HepG2 (cell line): ENCODE results near the gene C18orf54. TPM values are rescaled to one million over a fixed set of nuclear protein-coding genes. Genes with fewer than 3 reads are reported as not detected.

ENCODE experiments used
- ATAC-seq: fragments of 200-7000 bp; cut with Tn5 transposase; 3 replicates; pipeline ENCODE4 v1.9.1; 2020; ENCODE audit warnings: mild to moderate bottlenecking, moderate library complexity
- BruUV-seq: library from RNA; stranded (reverse); fragments of 400-500 nt; replicated peaks from 2 replicates; lab custom pipeline; 2021; lab: Mats Ljungman, UMichigan
- CTCF ChIA-PET: fragments of 300-600 bp; formaldehyde crosslinking; extraction: SDS; loops from one replicate; lab custom pipeline; 2021; ENCODE audit warnings: low total read pairs, inconsistent platforms, low intra/inter-chr PET ratio; lab: Yijun Ruan, JAX
- POLR2A ChIA-PET: fragments of 350-600 bp; sonication (Branson Sonifier 250); formaldehyde crosslinking; loops from one replicate; lab custom pipeline; 2020; ENCODE audit warnings: antibody characterized with exemption, inconsistent platforms; lab: Yijun Ruan, JAX
- DNase-seq: peaks from one replicate; pipeline ENCODE4 v3.0.0-alpha.2; 2015; ENCODE audit warnings: low spot score
- FAIRE-seq: peaks from 3 replicates; lab custom pipeline; 2011; peaks lifted over from hg19 to GRCh38; lab: Jason Lieb, UNC
- H2AFZ ChIP-seq: one replicate; pipeline ENCODE4 v1.6.1; 2011; ENCODE audit warnings: low read length, inconsistent platforms
- H3K27ac ChIP-seq: fragments of 300-600 bp; 3 replicates; pipeline ENCODE4 v1.8.0; 2011; ENCODE audit warnings: mixed run types, mild to moderate bottlenecking, mixed read lengths, low read length, inconsistent platforms; ENCODE audit not compliant: insufficient read depth; ENCODE audit errors: extremely low read length
- H3K27me3 ChIP-seq, 2 experiments: fragments of 200-600 bp in 1 of 2; 2 replicates in 1 of 2; 3 replicates in 1 of 2; pipeline versions ENCODE4 v1.6.0 to v1.8.0; 2011; ENCODE audit warnings: low read length in 2 of 2, mild to moderate bottlenecking in 2 of 2, moderate library complexity in 2 of 2, inconsistent platforms in 1 of 2; ENCODE audit not compliant: insufficient read depth in 2 of 2, control insufficient read depth in 1 of 2
- H3K36me3 ChIP-seq, 2 experiments: fragments of 200-600 bp in 1 of 2; replicated peaks in 1 of 2; 2 replicates in 1 of 2; 3 replicates in 1 of 2; pipeline versions ENCODE4 v1.5.1 to v1.8.0; 2011; ENCODE audit warnings: low read length in 2 of 2, inconsistent platforms in 1 of 2; ENCODE audit not compliant: insufficient read depth in 2 of 2, control insufficient read depth in 1 of 2
- H3K4me1 ChIP-seq: 2 replicates; pipeline ENCODE4 v1.5.1; 2012; ENCODE audit warnings: low read length, inconsistent platforms; ENCODE audit not compliant: insufficient read depth
- H3K4me2 ChIP-seq: 2 replicates; pipeline ENCODE4 v1.6.0; 2011; ENCODE audit warnings: low read depth, low read length, inconsistent platforms
- H3K4me3 ChIP-seq, 3 experiments: fragments of 200-600 bp in 1 of 3; sonication (generic), shearing (Covaris generic) in 1 of 3; replicated peaks in 1 of 3; 2 replicates each; pipeline ENCODE4 v1.5.1; 2011 to 2016; ENCODE audit warnings: low read length in 3 of 3, inconsistent platforms in 2 of 3, low read depth in 2 of 3, mild to moderate bottlenecking in 2 of 3, control low read depth in 1 of 3, mixed read lengths in 1 of 3; ENCODE audit not compliant: insufficient read depth in 1 of 3
- H3K79me2 ChIP-seq: one replicate; pipeline ENCODE4 v1.6.1; 2011; ENCODE audit warnings: low read length, inconsistent platforms; ENCODE audit not compliant: insufficient read depth
- H3K9ac ChIP-seq: 2 replicates; pipeline ENCODE4 v1.6.0; 2011; ENCODE audit warnings: mild to moderate bottlenecking, low read depth, low read length, inconsistent platforms; ENCODE audit not compliant: insufficient read depth
- H3K9me3 ChIP-seq: 2 replicates; pipeline ENCODE4 v1.5.1; 2012; ENCODE audit warnings: mild to moderate bottlenecking, low read length
- H4K20me1 ChIP-seq: 2 replicates; pipeline ENCODE4 v1.6.0; 2011; ENCODE audit warnings: inconsistent platforms, mild to moderate bottlenecking, low read length, moderate library complexity; ENCODE audit not compliant: insufficient read depth
- EED ChIP-seq: sonication (generic); formaldehyde crosslinking; IDR thresholded peaks from 2 replicates; pipeline ENCODE4 v1.5.0; 2020; ENCODE audit warnings: mild to moderate bottlenecking, missing genetic modification reagents
- IRX3 ChIP-seq: sonication (generic); formaldehyde crosslinking; IDR thresholded peaks from 2 replicates; pipeline ENCODE4 v1.8.1; 2023; ENCODE audit warnings: mild to moderate bottlenecking, low read depth, missing genetic modification reagents, borderline replicate concordance
- MAFK ChIP-seq, 2 experiments: IDR thresholded peaks in 1 of 2; conservative IDR thresholded peaks in 1 of 2; 2 replicates each; pipeline ENCODE4 v1.6.1; 2011; ENCODE audit warnings: improper control_type of control experiment in 2 of 2, low read length in 2 of 2
- MXD4 ChIP-seq: IDR thresholded peaks from 2 replicates; pipeline ENCODE4 v1.6.1; 2016; ENCODE audit warnings: mild to moderate bottlenecking, missing biosample characterization, missing genetic modification reagents
- SNAI1 ChIP-seq: sonication (generic); formaldehyde crosslinking; IDR thresholded peaks from 2 replicates; pipeline ENCODE4 v1.5.0; 2020; ENCODE audit warnings: mild to moderate bottlenecking, missing genetic modification reagents, borderline replicate concordance
- SRY ChIP-seq: sonication (generic); formaldehyde crosslinking; IDR thresholded peaks from 2 replicates; pipeline ENCODE4 v1.8.0; 2022; ENCODE audit warnings: mild to moderate bottlenecking, missing genetic modification reagents
- TARDBP ChIP-seq: sonication (generic); formaldehyde crosslinking; IDR thresholded peaks from 2 replicates; pipeline ENCODE4 v1.8.0; 2022; ENCODE audit warnings: mild to moderate bottlenecking, missing genetic modification reagents
- TBX2 ChIP-seq: sonication (generic); formaldehyde crosslinking; IDR thresholded peaks from 2 replicates; pipeline ENCODE4 v1.5.0; 2020; ENCODE audit warnings: missing genetic modification reagents, mild to moderate bottlenecking, borderline replicate concordance
- TGIF2 ChIP-seq: IDR thresholded peaks from 2 replicates; pipeline ENCODE4 v1.6.1; 2016; ENCODE audit warnings: control low read depth, missing compliant biosample characterization
- ZBTB42 ChIP-seq: sonication (generic); formaldehyde crosslinking; IDR thresholded peaks from 2 replicates; pipeline ENCODE4 v1.5.0; 2020; ENCODE audit warnings: mild to moderate bottlenecking, missing genetic modification reagents
- ZFP36L2 ChIP-seq: sonication (generic); formaldehyde crosslinking; IDR thresholded peaks from 2 replicates; pipeline ENCODE4 v1.4.0; 2020; ENCODE audit warnings: missing genetic modification reagents
- ZNF232 ChIP-seq: sonication (generic); formaldehyde crosslinking; IDR thresholded peaks from 2 replicates; pipeline ENCODE4 v1.4.0; 2020; ENCODE audit warnings: missing genetic modification reagents, borderline replicate concordance
- ZNF468 ChIP-seq: sonication (generic); formaldehyde crosslinking; IDR thresholded peaks from 2 replicates; pipeline ENCODE4 v1.8.0; 2022; ENCODE audit warnings: mild to moderate bottlenecking, moderate library complexity, missing genetic modification reagents
- ZNF556 ChIP-seq: sonication (generic); formaldehyde crosslinking; IDR thresholded peaks from 2 replicates; pipeline ENCODE4 v1.4.0; 2020; ENCODE audit warnings: mild to moderate bottlenecking, missing genetic modification reagents, borderline replicate concordance
- ZNF720 ChIP-seq: sonication (generic); formaldehyde crosslinking; IDR thresholded peaks from 2 replicates; pipeline ENCODE4 v1.4.0; 2020; ENCODE audit warnings: missing genetic modification reagents
- ZNF879 ChIP-seq: sonication (generic); formaldehyde crosslinking; IDR thresholded peaks from 2 replicates; pipeline ENCODE4 v1.8.1; 2023; ENCODE audit warnings: missing genetic modification reagents
- WGBS: methylation state at CpG from one replicate; pipeline ENCODE4 v1.1.6; 2017; ENCODE audit warnings: low lambda C conversion rate; 5-methylcytosine and 5-hydroxymethylcytosine counted together
- in situ Hi-C: cut with HindIII; loops from 2 replicates; pipeline ENCODE4 v1.10.0; 2017; ENCODE audit warnings: low pct_unique_long_range_greater_than_20kb; ENCODE audit not compliant: extremely low pct_ligation_motif_present
- intact Hi-C: fragments of 100-400 bp; cut with micrococcal nuclease; formaldehyde crosslinking; loops from one replicate; pipeline ENCODE4 v1.10.0; 2022; ENCODE audit not compliant: unreplicated experiment
- polyA plus RNA-seq, 8 experiments: library from polyadenylated mRNA; depleted of rRNA in 3 of 8; stranded (reverse) in 7 of 8; unstranded in 1 of 8; fragments of >200 nt; fragmentation: Illumina TruSeq in 4 of 8; extraction: Trizol in 4 of 8; gene quantifications; 2 replicates each; pipeline versions ENCODE4 v1.2.1 to v1.2.3, GENCODE V29; 2011 to 2016; ENCODE audit warnings: low read depth in 4 of 8, missing spikeins in 1 of 8, mixed read lengths in 1 of 8; ENCODE audit not compliant: insufficient read depth in 1 of 8
- total RNA-seq, 5 experiments: library from RNA; depleted of rRNA; stranded (reverse); fragments of >200 nt; fragmentation: Illumina TruSeq; extraction: Trizol; gene quantifications; 2 replicates each; pipeline ENCODE4 v1.2.3, GENCODE V29; 2016; ENCODE audit warnings: low read depth in 1 of 5
- TF ChIP-seq, protein P1 (sequence below): sonication (generic); formaldehyde crosslinking; IDR thresholded peaks from 2 replicates; pipeline ENCODE4 v1.4.0; 2020; ENCODE audit warnings: mild to moderate bottlenecking, missing genetic modification reagents
- TF ChIP-seq, protein P2 (sequence below): sonication (generic); formaldehyde crosslinking; IDR thresholded peaks from 2 replicates; pipeline ENCODE4 v1.5.0; 2020; ENCODE audit warnings: mild to moderate bottlenecking, missing genetic modification reagents, borderline replicate concordance

The C18orf54 gene
- total and polyA plus RNA-seq, 2 of the 13 experiments (the other 11 are each of a cell fraction or from before 2014, with no cell fraction given): 1.8 to 2.5 TPM

DNA sequence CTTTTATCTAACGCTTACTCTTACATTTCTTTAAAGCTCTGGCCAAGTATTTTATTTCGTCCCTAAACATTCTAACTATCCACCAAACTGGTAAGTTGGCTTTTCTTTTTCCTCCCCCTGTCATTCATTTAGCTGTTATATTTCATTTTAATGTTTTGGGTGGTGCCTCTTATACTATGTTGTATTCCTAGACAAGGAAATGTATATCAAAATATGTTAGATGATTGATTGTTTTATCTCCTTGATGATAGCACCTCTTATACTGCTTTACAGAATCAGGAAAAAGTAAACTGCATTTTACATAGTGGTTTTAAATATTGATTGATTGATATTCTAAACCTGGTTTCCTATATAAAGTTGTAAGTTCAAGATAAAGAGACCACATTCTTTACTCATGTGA lies 23.9 kb downstream of the C18orf54 start:
- no peaks in the 10 kb centered on the region for H3K79me2 ChIP-seq
- no peaks in the 10 kb centered on the region for H3K27me3 ChIP-seq
- no peak overlapping the region for H3K9ac ChIP-seq
- in situ Hi-C loops: no loop called here
- H3K4me2 ChIP-seq: no peak overlapping the region
- ChIA-PET CTCF (no interaction called here), POLR2A (no interaction called here)
- WGBS: 99% methylated on average over 2 of the region's 2 CpGs
- ATAC-seq (no peak), DNase-seq (no peak), FAIRE-seq (no peak)
- no peak overlapping the region for H3K4me3 ChIP-seq
- BruUV-seq: no TSS peak
- intact Hi-C loops: loop anchor here (10.0 kb wide), 1 partner anchor 573 kb away; the partner anchor contains the start of gene CCDC68
- no peaks in the 10 kb centered on the region for H4K20me1 ChIP-seq
- no peak overlapping the region for H2AFZ ChIP-seq
- H3K9me3 ChIP-seq: no peaks in the 10 kb centered on the region
- no peaks in the 10 kb centered on the region for H3K36me3 ChIP-seq
- H3K27ac ChIP-seq: no peak overlapping the region
- peaks cover 9% of the 10 kb centered on the region; the same call in 1 of the 2 replicates for H3K4me1 ChIP-seq
- TF ChIP-seq ZNF232 (CRISPR knock-in tag) (no peak), ZNF468 (CRISPR knock-in tag) (no peak), TBX2 (CRISPR knock-in tag) (no peak), ZNF720 (no peak), IRX3 (no peak), SNAI1 (CRISPR knock-in tag) (no peak), EED (CRISPR knock-in tag) (no peak), ZNF879 (no peak), MAFK (conservative IDR thresholded peaks at IDR 0.05 in 1 of 2, IDR thresholded peaks at IDR 0.05 in 1 of 2; ENCODE audit: low read length in 2 of 2) (no peak), ZBTB42 (CRISPR knock-in tag) (no peak), TARDBP (CRISPR knock-in tag) (no peak), TGIF2 (CRISPR knock-in tag) (no peak), ZFP36L2 (CRISPR knock-in tag) (no peak), ZNF556 (CRISPR knock-in tag) (no peak), SRY (CRISPR knock-in tag) (no peak), MXD4 (CRISPR knock-in tag) (no peak)
- TF ChIP-seq, protein P1, sequence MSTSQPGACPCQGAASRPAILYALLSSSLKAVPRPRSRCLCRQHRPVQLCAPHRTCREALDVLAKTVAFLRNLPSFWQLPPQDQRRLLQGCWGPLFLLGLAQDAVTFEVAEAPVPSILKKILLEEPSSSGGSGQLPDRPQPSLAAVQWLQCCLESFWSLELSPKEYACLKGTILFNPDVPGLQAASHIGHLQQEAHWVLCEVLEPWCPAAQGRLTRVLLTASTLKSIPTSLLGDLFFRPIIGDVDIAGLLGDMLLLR: no peak
- TF ChIP-seq, protein P2, sequence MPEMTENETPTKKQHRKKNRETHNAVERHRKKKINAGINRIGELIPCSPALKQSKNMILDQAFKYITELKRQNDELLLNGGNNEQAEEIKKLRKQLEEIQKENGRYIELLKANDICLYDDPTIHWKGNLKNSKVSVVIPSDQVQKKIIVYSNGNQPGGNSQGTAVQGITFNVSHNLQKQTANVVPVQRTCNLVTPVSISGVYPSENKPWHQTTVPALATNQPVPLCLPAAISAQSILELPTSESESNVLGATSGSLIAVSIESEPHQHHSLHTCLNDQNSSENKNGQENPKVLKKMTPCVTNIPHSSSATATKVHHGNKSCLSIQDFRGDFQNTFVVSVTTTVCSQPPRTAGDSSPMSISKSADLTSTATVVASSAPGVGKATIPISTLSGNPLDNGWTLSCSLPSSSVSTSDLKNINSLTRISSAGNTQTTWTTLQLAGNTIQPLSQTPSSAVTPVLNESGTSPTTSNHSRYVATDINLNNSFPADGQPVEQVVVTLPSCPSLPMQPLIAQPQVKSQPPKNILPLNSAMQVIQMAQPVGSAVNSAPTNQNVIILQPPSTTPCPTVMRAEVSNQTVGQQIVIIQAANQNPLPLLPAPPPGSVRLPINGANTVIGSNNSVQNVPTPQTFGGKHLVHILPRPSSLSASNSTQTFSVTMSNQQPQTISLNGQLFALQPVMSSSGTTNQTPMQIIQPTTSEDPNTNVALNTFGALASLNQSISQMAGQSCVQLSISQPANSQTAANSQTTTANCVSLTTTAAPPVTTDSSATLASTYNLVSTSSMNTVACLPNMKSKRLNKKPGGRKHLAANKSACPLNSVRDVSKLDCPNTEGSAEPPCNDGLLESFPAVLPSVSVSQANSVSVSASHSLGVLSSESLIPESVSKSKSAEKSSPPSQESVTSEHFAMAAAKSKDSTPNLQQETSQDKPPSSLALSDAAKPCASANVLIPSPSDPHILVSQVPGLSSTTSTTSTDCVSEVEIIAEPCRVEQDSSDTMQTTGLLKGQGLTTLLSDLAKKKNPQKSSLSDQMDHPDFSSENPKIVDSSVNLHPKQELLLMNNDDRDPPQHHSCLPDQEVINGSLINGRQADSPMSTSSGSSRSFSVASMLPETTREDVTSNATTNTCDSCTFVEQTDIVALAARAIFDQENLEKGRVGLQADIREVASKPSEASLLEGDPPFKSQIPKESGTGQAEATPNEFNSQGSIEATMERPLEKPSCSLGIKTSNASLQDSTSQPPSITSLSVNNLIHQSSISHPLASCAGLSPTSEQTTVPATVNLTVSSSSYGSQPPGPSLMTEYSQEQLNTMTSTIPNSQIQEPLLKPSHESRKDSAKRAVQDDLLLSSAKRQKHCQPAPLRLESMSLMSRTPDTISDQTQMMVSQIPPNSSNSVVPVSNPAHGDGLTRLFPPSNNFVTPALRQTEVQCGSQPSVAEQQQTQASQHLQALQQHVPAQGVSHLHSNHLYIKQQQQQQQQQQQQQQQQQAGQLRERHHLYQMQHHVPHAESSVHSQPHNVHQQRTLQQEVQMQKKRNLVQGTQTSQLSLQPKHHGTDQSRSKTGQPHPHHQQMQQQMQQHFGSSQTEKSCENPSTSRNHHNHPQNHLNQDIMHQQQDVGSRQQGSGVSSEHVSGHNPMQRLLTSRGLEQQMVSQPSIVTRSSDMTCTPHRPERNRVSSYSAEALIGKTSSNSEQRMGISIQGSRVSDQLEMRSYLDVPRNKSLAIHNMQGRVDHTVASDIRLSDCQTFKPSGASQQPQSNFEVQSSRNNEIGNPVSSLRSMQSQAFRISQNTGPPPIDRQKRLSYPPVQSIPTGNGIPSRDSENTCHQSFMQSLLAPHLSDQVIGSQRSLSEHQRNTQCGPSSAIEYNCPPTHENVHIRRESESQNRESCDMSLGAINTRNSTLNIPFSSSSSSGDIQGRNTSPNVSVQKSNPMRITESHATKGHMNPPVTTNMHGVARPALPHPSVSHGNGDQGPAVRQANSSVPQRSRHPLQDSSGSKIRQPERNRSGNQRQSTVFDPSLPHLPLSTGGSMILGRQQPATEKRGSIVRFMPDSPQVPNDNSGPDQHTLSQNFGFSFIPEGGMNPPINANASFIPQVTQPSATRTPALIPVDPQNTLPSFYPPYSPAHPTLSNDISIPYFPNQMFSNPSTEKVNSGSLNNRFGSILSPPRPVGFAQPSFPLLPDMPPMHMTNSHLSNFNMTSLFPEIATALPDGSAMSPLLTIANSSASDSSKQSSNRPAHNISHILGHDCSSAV (CRISPR knock-in tag): no peak
